ENCODE results near the gene SAP30BP. TPM values are rescaled to one million over a fixed set of nuclear protein-coding genes. Genes with fewer than 3 reads are reported as not detected.
A peak's percentile ranks its signal among the peaks of the same experiment; 100 is the strongest.

SAP30BP gene
- total RNA-seq, 2 experiments from 2014 or later = 112 to 113 TPM

DNA sequence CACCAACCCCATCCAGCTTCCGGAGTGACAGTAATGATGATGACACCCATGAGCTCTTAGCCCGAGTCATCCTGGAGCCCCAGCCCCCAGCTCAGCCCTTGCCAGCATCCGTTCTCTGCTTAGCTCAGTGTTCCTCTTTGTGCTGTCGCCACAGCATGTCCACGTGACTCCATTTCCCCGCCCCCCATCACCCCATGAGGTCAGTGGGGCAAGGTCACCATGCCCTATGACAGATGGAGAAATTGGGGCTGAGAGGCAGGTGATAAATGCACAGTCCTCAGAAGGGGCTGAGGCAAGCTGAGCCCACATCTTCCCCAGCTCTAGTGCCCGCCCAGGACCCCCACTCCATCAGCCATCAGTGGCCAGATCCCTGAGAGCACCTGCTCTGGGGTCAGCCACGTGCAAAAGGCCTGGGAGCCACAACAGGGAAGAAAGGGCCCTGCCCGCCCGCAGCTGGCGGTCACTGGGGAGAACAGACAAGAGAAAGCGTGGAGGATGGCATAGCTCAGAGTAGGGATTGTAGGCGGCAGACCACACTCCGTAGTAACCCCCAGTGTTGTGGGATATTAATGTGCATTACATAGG is 71.2 kb downstream of the SAP30BP start:
- Mint-ChIP-seq H3K36me3 (no peaks in the 10 kb centered on the region), H3K27ac (peak overlapping the region; percentile 92), H3K4me1 (peaks cover 11% of the 10 kb centered on the region), H3K9me3 (no peaks in the 10 kb centered on the region), H3K27me3 (no peaks in the 10 kb centered on the region), H3K4me3 (peak overlapping the region; percentile 65)
- ATAC-seq (ENCODE audit: low read depth) (peak; percentile 93), DNase-seq (peak; percentile 62)
- POLR2A ChIA-PET = interaction anchor here (0.6 to 1.8 kb wide), 11 partner anchors 9 to 726 kb away, joined by 3 to 10 read pairs (median 4); partner anchors contain the start of genes ITGB4, MRPL58, RECQL5 and SAP30BP

DNA sequence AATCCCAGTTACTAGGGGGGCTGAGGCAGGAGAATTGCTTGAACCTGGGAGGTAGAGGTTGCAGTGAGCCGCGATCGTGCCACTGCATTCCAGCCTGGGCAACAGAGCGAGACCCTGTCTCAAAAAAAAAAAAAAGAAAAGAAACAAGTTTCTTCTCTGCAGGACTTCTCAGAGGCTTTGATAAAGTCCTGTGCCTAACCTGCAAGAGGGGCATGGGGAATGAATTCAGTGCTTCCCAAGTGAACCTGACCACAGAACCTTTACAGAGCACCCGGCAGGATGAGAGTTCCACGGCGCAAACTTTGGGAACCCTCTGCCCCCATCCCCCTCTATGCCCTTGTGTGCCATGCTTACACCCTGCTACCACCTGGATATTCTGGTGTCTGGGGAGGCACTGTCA is 72.0 kb downstream of the SAP30BP start:
- POLR2A ChIA-PET = interaction anchor here (0.6 to 1.8 kb wide), 4 partner anchors 18 to 726 kb away, joined by 3 to 10 read pairs (median 6); partner anchors contain the start of genes ITGB4, MRPL58, RECQL5 and SAP30BP
- H3K4me1 Mint-ChIP-seq = peaks cover 11% of the 10 kb centered on the region
- DNase-seq (no peak), ATAC-seq (ENCODE audit: low read depth) (no peak)
- H3K27ac Mint-ChIP-seq = no peak overlapping the region
- no peak overlapping the region for H3K4me3 Mint-ChIP-seq
- no peaks in the 10 kb centered on the region for H3K27me3 Mint-ChIP-seq
- no peaks in the 10 kb centered on the region for H3K9me3 Mint-ChIP-seq
- H3K36me3 Mint-ChIP-seq = no peaks in the 10 kb centered on the region

DNA sequence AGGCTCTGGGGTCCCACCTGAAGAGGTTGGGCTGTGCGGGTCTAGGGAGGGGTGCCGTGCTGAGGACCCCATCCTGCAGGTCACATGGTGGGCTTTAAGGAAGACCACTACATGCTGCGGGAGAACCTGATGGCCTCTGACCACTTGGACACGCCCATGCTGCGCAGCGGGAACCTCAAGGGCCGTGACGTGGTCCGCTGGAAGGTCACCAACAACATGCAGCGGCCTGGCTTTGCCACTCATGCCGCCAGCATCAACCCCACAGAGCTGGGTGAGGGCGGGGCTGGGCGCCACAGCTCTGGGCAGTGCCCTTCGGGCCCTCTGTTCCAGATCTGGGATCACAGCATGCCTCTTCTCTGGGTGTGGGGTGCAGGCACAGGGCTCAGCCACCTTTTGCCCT is 72.7 kb downstream of the SAP30BP start:
- Mint-ChIP-seq H3K4me1 (peaks cover 8% of the 10 kb centered on the region), H3K27me3 (no peaks in the 10 kb centered on the region), H3K4me3 (no peak overlapping the region), H3K9me3 (no peaks in the 10 kb centered on the region), H3K36me3 (no peaks in the 10 kb centered on the region), H3K27ac (no peak overlapping the region)
- DNase-seq (no peak), ATAC-seq (ENCODE audit: low read depth) (no peak)
- POLR2A ChIA-PET = no interaction called here

DNA sequence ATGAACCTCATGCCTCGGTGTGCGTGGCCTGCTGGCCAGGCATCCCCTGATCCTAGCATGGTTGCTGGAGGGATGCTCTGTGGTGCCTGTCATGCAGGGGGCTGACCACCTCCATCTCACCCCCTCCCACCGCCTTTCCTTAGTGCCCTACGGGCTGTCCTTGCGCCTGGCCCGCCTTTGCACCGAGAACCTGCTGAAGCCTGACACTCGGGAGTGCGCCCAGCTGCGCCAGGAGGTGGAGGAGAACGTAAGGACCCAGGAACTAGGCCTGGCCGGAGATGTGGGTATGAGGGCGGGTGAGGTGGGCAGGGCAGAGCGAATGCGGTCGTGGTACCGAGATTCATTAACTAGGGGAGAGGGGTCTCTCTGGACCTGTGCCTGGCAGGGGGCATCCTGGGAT is 73.1 kb downstream of the SAP30BP start:
- POLR2A ChIA-PET = no interaction called here
- no peak overlapping the region for H3K4me3 Mint-ChIP-seq
- DNase-seq (no peak), ATAC-seq (ENCODE audit: low read depth) (no peak)
- H3K4me1 Mint-ChIP-seq = peaks cover 6% of the 10 kb centered on the region
- no peaks in the 10 kb centered on the region for H3K9me3 Mint-ChIP-seq
- no peaks in the 10 kb centered on the region for H3K27me3 Mint-ChIP-seq
- no peaks in the 10 kb centered on the region for H3K36me3 Mint-ChIP-seq
- no peak overlapping the region for H3K27ac Mint-ChIP-seq

DNA sequence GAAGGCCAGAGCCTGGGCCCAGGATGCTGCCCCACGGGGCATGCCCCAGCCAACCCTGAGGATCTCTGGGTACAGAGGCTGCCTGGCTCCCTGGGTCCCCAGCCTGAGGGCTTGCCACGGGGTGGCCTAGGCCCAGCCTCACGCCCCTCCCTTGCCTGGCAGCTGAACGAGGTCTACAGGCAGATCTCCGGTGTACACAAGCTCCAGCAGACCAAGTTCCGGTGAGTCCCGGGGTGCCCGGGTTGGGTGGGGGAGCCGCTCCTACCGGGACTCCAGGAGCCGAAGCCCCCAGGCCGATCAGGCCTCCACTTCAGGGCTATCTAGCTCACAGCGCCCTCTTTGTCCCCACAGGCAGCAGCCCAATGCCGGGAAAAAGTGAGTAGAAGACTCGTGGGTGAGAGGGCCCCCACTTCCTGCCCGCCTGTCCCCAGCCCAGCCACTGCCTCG is 73.5 kb downstream of the SAP30BP start:
- POLR2A ChIA-PET = no interaction called here
- Mint-ChIP-seq H3K36me3 (no peaks in the 10 kb centered on the region), H3K27ac (no peak overlapping the region), H3K4me3 (no peak overlapping the region), H3K4me1 (peaks cover 6% of the 10 kb centered on the region), H3K9me3 (no peaks in the 10 kb centered on the region), H3K27me3 (no peaks in the 10 kb centered on the region)
- DNase-seq (no peak), ATAC-seq (ENCODE audit: low read depth) (no peak)

DNA sequence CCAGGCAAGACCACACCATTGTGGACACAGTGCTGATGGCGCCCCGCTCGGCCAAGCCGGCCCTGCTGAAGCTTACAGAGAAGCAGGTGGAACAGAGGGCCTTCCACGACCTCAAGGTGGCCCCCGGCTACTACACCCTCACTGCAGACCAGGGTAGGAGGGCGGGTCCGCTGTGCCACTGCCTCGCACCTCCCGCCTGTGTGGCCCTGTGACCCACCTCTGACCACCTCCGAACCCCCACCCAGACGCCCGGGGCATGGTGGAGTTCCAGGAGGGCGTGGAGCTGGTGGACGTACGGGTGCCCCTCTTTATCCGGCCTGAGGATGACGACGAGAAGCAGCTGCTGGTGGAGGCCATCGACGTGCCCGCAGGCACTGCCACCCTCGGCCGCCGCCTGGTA is 75.2 kb downstream of the SAP30BP start:
- POLR2A ChIA-PET = interaction anchor here (1.0 to 1.1 kb wide), 3 partner anchors 11 to 76 kb away, joined by 3 to 4 read pairs (median 3); partner anchors contain the start of gene RECQL5
- no peaks in the 10 kb centered on the region for H3K9me3 Mint-ChIP-seq
- H3K36me3 Mint-ChIP-seq = no peaks in the 10 kb centered on the region
- DNase-seq = no peak
- ATAC-seq (ENCODE audit: low read depth) = no peak
- no peak overlapping the region for H3K4me3 Mint-ChIP-seq
- H3K27me3 Mint-ChIP-seq = no peaks in the 10 kb centered on the region
- H3K27ac Mint-ChIP-seq = no peak overlapping the region
- peaks cover 6% of the 10 kb centered on the region for H3K4me1 Mint-ChIP-seq

DNA sequence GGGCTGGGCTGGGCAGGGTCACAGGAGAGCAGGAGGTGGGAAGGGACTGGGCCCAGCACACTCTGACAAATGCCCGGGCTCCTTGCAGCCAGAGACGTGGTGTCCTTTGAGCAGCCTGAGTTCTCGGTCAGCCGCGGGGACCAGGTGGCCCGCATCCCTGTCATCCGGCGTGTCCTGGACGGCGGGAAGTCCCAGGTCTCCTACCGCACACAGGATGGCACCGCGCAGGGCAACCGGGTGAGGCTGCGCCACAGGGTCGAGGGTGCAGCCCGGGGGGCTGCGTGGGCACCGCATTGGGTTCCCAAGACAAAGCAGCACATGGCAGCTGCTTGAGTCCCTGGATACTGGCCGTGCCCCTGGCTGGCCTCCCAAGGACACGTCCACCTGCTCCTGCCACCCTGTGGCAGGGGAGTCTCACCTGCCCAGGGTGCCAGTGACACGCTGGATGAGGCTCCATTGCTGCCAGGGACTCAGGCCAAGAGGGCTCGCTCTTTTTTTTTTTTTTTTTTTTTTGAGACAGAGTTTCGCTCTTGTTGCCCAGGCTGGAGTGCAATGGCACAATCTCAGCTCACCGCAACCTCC is 76.6 kb downstream of the SAP30BP start:
- POLR2A ChIA-PET = no interaction called here
- Mint-ChIP-seq H3K9me3 (no peaks in the 10 kb centered on the region), H3K36me3 (no peaks in the 10 kb centered on the region), H3K27ac (no peak overlapping the region), H3K4me3 (no peak overlapping the region), H3K27me3 (peaks cover 4% of the 10 kb centered on the region), H3K4me1 (peaks cover 1% of the 10 kb centered on the region)
- ATAC-seq (ENCODE audit: low read depth) = no peak
- DNase-seq = no peak

DNA sequence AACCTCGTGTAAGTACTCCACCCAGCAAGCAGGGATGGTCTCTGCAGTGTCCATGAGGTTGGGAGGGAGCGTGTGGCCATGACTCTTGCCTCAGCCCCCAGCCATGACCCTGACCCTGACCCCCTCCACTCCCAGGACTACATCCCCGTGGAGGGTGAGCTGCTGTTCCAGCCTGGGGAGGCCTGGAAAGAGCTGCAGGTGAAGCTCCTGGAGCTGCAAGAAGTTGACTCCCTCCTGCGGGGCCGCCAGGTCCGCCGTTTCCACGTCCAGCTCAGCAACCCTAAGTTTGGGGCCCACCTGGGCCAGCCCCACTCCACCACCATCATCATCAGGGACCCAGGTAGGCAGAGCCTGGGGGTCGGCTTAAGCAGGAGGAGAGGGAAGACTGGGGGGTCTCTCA is 81.6 kb downstream of the SAP30BP start:
- no peak for ATAC-seq (ENCODE audit: low read depth)
- no peaks in the 10 kb centered on the region for H3K9me3 Mint-ChIP-seq
- H3K36me3 Mint-ChIP-seq = no peaks in the 10 kb centered on the region
- peaks cover 4% of the 10 kb centered on the region for H3K4me1 Mint-ChIP-seq
- H3K27me3 Mint-ChIP-seq = peaks cover 4% of the 10 kb centered on the region
- POLR2A ChIA-PET = interaction anchor here (0.6 to 1.2 kb wide), 4 partner anchors 58 to 263 kb away, joined by 3 read pairs; no protein-coding TSS in a partner anchor
- no peak for DNase-seq
- H3K27ac Mint-ChIP-seq = no peak overlapping the region
- no peak overlapping the region for H3K4me3 Mint-ChIP-seq

DNA sequence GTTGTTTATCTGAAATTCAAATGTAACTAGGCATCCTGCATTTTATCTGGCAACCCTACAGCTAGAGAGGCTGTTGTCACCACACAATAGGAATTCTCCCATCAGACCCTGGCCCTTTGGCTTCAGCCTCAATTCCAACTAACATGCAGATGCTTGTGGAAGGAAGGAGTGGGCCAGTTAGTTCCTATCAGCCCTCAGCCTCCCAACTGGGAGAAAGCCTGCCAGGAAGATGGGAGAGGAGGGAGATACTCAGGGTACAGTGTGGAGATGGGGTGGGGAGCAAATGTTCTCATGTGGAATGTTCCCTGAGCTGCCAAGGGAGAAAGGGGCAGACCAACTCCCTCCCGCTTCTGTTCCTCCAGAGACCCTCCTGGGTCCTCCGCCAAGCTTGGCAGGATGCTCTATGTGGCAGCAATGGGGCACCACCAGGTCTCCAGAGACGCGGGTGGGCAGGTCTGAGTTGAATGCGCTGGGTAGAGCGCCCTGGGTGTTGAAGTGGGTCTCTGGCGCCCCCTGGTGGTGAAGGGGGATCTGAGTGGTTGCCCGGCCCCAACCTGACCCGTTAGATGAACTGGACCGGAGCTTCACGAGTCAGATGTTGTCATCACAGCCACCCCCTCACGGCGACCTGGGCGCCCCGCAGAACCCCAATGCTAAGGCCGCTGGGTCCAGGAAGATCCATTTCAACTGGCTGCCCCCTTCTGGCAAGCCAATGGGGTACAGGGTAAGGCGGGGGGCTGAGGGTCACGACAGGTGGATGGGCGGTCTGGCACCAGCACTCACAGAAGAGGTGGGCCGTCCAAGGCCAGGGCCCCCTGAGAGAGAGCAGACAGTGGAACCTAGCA is 82.6 kb downstream of the SAP30BP start:
- no peak overlapping the region for H3K27ac Mint-ChIP-seq
- H3K4me3 Mint-ChIP-seq = no peak overlapping the region
- no peaks in the 10 kb centered on the region for H3K9me3 Mint-ChIP-seq
- peak; percentile 92 for DNase-seq
- H3K36me3 Mint-ChIP-seq = no peaks in the 10 kb centered on the region
- POLR2A ChIA-PET = interaction anchor here (1.3 to 1.6 kb wide), 3 partner anchors 33 to 117 kb away, joined by 3 to 8 read pairs (median 4); a partner anchor contains a TSS
- peak; percentile 70 for ATAC-seq (ENCODE audit: low read depth)
- peaks cover 7% of the 10 kb centered on the region for H3K4me1 Mint-ChIP-seq
- peaks cover 4% of the 10 kb centered on the region for H3K27me3 Mint-ChIP-seq

DNA sequence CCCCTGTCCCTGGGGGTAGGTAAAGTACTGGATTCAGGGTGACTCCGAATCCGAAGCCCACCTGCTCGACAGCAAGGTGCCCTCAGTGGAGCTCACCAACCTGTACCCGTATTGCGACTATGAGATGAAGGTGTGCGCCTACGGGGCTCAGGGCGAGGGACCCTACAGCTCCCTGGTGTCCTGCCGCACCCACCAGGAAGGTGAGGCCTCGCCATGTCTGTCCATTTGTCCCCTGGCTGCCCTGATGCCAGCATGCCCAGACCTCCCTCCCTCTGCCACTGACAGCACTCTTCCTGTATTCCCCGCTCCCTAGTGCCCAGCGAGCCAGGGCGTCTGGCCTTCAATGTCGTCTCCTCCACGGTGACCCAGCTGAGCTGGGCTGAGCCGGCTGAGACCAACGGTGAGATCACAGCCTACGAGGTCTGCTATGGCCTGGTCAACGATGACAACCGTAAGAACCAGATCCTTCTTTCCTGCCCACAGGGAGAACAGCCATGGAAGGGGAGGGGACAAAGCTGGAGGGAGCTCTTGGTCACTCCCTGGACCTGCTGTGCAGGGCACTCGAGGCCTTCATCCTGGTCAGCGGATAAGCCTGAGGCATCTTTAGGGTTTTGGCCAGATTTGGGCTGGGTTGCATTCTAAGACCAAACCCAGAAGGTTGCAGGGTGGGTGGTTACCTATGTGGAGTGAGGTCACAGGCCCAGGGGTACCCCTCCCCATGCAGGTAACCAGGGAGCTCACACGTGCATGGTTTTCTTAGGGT is 83.7 kb downstream of the SAP30BP start:
- peak; percentile 34 for DNase-seq
- H3K27ac Mint-ChIP-seq = no peak overlapping the region

DNA sequence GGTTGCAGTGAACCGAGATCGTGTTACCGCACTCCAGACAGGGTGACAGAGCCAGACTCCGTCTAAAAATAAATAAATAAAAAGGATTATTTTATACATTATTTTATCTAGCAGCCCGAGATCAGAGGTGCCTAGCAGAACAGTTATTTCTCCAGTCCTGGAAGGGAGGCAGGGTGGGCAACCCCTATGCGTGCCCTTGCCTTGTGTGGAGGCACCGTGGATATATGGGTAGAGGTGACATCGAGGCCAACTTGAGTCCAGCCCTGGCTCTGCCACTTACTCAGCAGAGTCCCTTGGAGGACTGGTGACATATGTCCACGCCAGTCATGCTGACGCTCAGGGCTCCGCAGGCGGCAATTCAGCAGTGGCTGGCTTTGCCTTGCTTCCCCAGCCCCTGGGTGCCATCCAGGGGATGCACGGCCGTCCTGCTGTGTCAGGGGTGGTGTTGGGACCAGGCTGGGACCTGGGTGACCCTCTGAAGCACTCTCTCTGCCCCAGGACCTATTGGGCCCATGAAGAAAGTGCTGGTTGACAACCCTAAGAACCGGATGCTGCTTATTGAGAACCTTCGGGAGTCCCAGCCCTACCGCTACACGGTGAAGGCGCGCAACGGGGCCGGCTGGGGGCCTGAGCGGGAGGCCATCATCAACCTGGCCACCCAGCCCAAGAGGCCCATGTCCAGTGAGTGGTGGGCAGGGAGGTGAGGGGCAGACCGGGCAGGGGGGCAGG is 84.7 kb downstream of the SAP30BP start:
- DNase-seq (no peak), ATAC-seq (ENCODE audit: low read depth) (no peak)
- H3K4me1 Mint-ChIP-seq = peaks cover 9% of the 10 kb centered on the region
- peaks cover 4% of the 10 kb centered on the region for H3K27me3 Mint-ChIP-seq
- H3K27ac Mint-ChIP-seq = no peak overlapping the region
- POLR2A ChIA-PET = no interaction called here
- no peaks in the 10 kb centered on the region for H3K9me3 Mint-ChIP-seq
- H3K36me3 Mint-ChIP-seq = no peaks in the 10 kb centered on the region
- H3K4me3 Mint-ChIP-seq = no peak overlapping the region

More for the DNA sequence above, 83.7 kb downstream of the SAP30BP start:
- H3K4me1 Mint-ChIP-seq = peaks cover 9% of the 10 kb centered on the region
- H3K9me3 Mint-ChIP-seq = no peaks in the 10 kb centered on the region
- peaks cover 4% of the 10 kb centered on the region for H3K27me3 Mint-ChIP-seq
- POLR2A ChIA-PET = interaction anchor here (1.3 to 1.6 kb wide), 3 partner anchors 32 to 118 kb away, joined by 3 to 8 read pairs (median 4); a partner anchor contains a TSS
- H3K4me3 Mint-ChIP-seq = no peak overlapping the region
- ATAC-seq (ENCODE audit: low read depth) = no peak
- no peaks in the 10 kb centered on the region for H3K36me3 Mint-ChIP-seq

DNA sequence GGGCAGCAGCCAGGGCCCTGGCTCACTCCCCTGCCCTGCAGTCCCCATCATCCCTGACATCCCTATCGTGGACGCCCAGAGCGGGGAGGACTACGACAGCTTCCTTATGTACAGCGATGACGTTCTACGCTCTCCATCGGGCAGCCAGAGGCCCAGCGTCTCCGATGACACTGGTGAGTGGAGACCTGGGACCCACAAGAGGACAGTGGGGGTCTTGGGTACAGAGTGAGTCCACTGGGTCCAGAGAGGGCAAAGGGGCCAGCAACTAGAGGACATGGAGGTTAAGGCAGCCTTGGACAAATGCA is 85.2 kb downstream of the SAP30BP start:
- POLR2A ChIA-PET = interaction anchor here (1.3 to 1.8 kb wide), 4 partner anchors 80 to 128 kb away, joined by 4 to 11 read pairs (median 8); partner anchors contain the start of genes SMIM5 and WBP2
- Mint-ChIP-seq H3K27ac (no peak overlapping the region), H3K27me3 (peaks cover 4% of the 10 kb centered on the region)

More for the DNA sequence above, 85.2 kb downstream of the SAP30BP start:
- H3K36me3 Mint-ChIP-seq = no peaks in the 10 kb centered on the region
- H3K9me3 Mint-ChIP-seq = no peaks in the 10 kb centered on the region
- no peak overlapping the region for H3K4me3 Mint-ChIP-seq
- ATAC-seq (ENCODE audit: low read depth) (no peak), DNase-seq (no peak)
- peaks cover 9% of the 10 kb centered on the region for H3K4me1 Mint-ChIP-seq

Data from activated naive CD8-positive, alpha-beta T cell treated with anti-CD3 and anti-CD28 coated beads, Interleukin-2, amount 10 ng/mL, durations not matched to agents 7 days and 5 days (primary cell).